Mesenchymal stem cell (in vitro differentiated cells and primary cell): ENCODE measurements around the gene PLCB2.

Experiments
- DNase-seq: peaks from one replicate; pipeline ENCODE4 v3.0.0-alpha.2; 2013
- H2AFZ ChIP-seq: one replicate; pipeline ENCODE4 v1.6.1; 2013; ENCODE audit warnings: low read depth, mild to moderate bottlenecking, control low read depth, inconsistent platforms, low read length, moderate library complexity
- H2AK5ac ChIP-seq: 2 replicates; pipeline ENCODE4 v1.6.1; 2013; ENCODE audit warnings: low read length, moderate library complexity, mild to moderate bottlenecking, inconsistent platforms; ENCODE audit not compliant: severe bottlenecking
- H2BK120ac ChIP-seq: one replicate; pipeline ENCODE4 v1.6.1; 2013; ENCODE audit warnings: low read depth, mild to moderate bottlenecking, inconsistent platforms, low read length, moderate library complexity
- H2BK12ac ChIP-seq, 2 experiments: one replicate each; pipeline ENCODE4 v1.6.1; 2013; ENCODE audit warnings: inconsistent platforms in 2 of 2, low read length in 2 of 2, mild to moderate bottlenecking in 2 of 2, moderate library complexity in 2 of 2, control low read depth in 1 of 2
- H2BK15ac ChIP-seq: one replicate; pipeline ENCODE4 v1.6.1; 2013; ENCODE audit warnings: mild to moderate bottlenecking, low read depth, inconsistent platforms; ENCODE audit not compliant: poor library complexity, severe bottlenecking
- H2BK5ac ChIP-seq: 2 replicates; pipeline ENCODE4 v1.6.1; 2013; ENCODE audit warnings: low read depth, mild to moderate bottlenecking, low read length, control low read depth, inconsistent platforms; ENCODE audit not compliant: poor library complexity, severe bottlenecking
- H3K14ac ChIP-seq, 2 experiments: one replicate each; pipeline ENCODE4 v1.6.1; 2013; ENCODE audit warnings: inconsistent platforms in 2 of 2, low read length in 2 of 2, control low read depth in 1 of 2, mild to moderate bottlenecking in 1 of 2, moderate library complexity in 1 of 2
- H3K18ac ChIP-seq, 2 experiments: one replicate each; pipeline ENCODE4 v1.6.1; 2013; ENCODE audit warnings: inconsistent platforms in 2 of 2, low read length in 2 of 2, control low read depth in 1 of 2, low read depth in 1 of 2, mild to moderate bottlenecking in 1 of 2
- H3K23ac ChIP-seq, 2 experiments: one replicate each; pipeline ENCODE4 v1.6.1; 2013; ENCODE audit warnings: inconsistent platforms in 2 of 2, low read length in 2 of 2, mild to moderate bottlenecking in 2 of 2, moderate library complexity in 2 of 2, control low read depth in 1 of 2
- H3K27ac ChIP-seq: 2 replicates; pipeline ENCODE4 v1.5.1; 2013; ENCODE audit warnings: mild to moderate bottlenecking, moderate library complexity, low read length, control low read depth, inconsistent platforms; ENCODE audit not compliant: poor library complexity, severe bottlenecking
- H3K27me3 ChIP-seq, 2 experiments: 2 replicates each; pipeline versions ENCODE4 v1.6.1 to v1.7.0; 2013; ENCODE audit warnings: low read length in 2 of 2, mild to moderate bottlenecking in 2 of 2, moderate library complexity in 2 of 2, control low read depth in 1 of 2, inconsistent platforms in 1 of 2; ENCODE audit not compliant: control insufficient read depth in 1 of 2, insufficient read depth in 1 of 2
- H3K36me3 ChIP-seq, 2 experiments: 2 replicates each; pipeline versions ENCODE4 v1.6.1 to v1.7.0; 2013; ENCODE audit warnings: low read length in 2 of 2, control low read depth in 1 of 2, inconsistent platforms in 1 of 2, low read depth in 1 of 2, mild to moderate bottlenecking in 1 of 2; ENCODE audit not compliant: insufficient read depth in 2 of 2, control insufficient read depth in 1 of 2
- H3K4ac ChIP-seq, 2 experiments: one replicate each; pipeline ENCODE4 v1.6.1; 2013; ENCODE audit warnings: inconsistent platforms in 2 of 2, low read length in 2 of 2, mild to moderate bottlenecking in 2 of 2, moderate library complexity in 2 of 2, control low read depth in 1 of 2, low read depth in 1 of 2
- H3K4me1 ChIP-seq: 2 replicates; pipeline ENCODE4 v1.6.1; 2013; ENCODE audit warnings: low read depth, low read length, control low read depth; ENCODE audit not compliant: control insufficient read depth, insufficient read depth
- H3K4me2 ChIP-seq: 2 replicates; pipeline ENCODE4 v1.6.1; 2013; ENCODE audit warnings: low read length, mild to moderate bottlenecking, inconsistent platforms; ENCODE audit not compliant: poor library complexity, severe bottlenecking
- H3K4me3 ChIP-seq, 2 experiments: 2 replicates each; pipeline versions ENCODE4 v1.5.1 to v1.7.0; 2013; ENCODE audit warnings: low read length in 2 of 2, mild to moderate bottlenecking in 2 of 2, control low read depth in 1 of 2, low read depth in 1 of 2; ENCODE audit not compliant: insufficient read depth in 1 of 2
- H3K79me1 ChIP-seq: replicated peaks from 2 replicates; pipeline ENCODE4 v1.6.1; 2013; ENCODE audit warnings: mild to moderate bottlenecking, control low read depth, low read length, inconsistent platforms; ENCODE audit not compliant: poor library complexity, severe bottlenecking
- H3K9ac ChIP-seq: 2 replicates; pipeline ENCODE4 v1.7.0; 2013; ENCODE audit warnings: mild to moderate bottlenecking, low read length, moderate library complexity
- H3K9me3 ChIP-seq: 2 replicates; pipeline ENCODE4 v1.7.0; 2013; ENCODE audit warnings: mild to moderate bottlenecking, low read length; ENCODE audit not compliant: control insufficient read depth
- H4K8ac ChIP-seq: one replicate; pipeline ENCODE4 v1.6.1; 2013; ENCODE audit warnings: inconsistent platforms, mild to moderate bottlenecking, low read length, moderate library complexity
- H4K91ac ChIP-seq: one replicate; pipeline ENCODE4 v1.6.1; 2013; ENCODE audit warnings: mild to moderate bottlenecking, low read length, inconsistent platforms
- WGBS: methylation state at CpG from one replicate; pipeline ENCODE4 v1.1.7; 2013; ENCODE audit warnings: mixed read lengths; 5-methylcytosine and 5-hydroxymethylcytosine counted together

The PLCB2 gene

DNA sequence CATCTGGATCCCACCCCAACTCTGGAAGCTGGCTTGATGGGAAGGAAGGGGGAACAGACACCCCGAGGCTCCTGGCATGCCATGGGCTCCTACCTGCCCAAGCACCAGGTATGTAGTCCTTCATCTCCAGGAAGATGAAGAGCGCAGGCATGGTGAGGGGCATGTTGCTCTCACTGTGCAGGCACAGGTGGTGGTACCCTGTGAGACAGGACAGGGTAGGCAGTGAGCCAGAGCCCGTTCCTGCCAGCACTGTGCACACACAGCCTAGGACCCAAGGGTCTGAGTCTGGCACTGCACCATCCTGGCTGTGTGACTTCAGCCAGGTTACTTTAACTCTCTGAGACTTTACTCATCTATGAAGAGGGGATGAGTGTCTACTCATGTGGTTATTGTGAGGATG is 15.5 kb downstream of the PLCB2 start:
- Histone ChIP-seq H2BK12ac (peak overlapping the region in 1 of 2 experiments; percentile 18), H3K36me3 (no peaks in the 10 kb centered on the region), H2AFZ (no peak overlapping the region), H4K91ac (no peak overlapping the region), H3K23ac (no peak overlapping the region), H3K79me1 (no peaks in the 10 kb centered on the region), H2BK5ac (no peak overlapping the region), H3K18ac (no peak overlapping the region), H3K9me3 (no peaks in the 10 kb centered on the region), H3K4me1 (peaks cover 19% of the 10 kb centered on the region), H3K4me3 (no peak overlapping the region), H2AK5ac (no peak overlapping the region), H3K4ac (no peak overlapping the region), H3K9ac (no peak overlapping the region), H3K4me2 (no peak overlapping the region), H2BK120ac (no peak overlapping the region), H3K14ac (no peak overlapping the region), H4K8ac (no peak overlapping the region), H3K27ac (no peak overlapping the region), H2BK15ac (no peak overlapping the region), H3K27me3 (peaks cover 73 to 79% of the 10 kb centered on the region in 2 experiments)
- WGBS = 97% methylated on average over 3 of the region's 3 CpGs
- DNase-seq = no peak

DNA sequence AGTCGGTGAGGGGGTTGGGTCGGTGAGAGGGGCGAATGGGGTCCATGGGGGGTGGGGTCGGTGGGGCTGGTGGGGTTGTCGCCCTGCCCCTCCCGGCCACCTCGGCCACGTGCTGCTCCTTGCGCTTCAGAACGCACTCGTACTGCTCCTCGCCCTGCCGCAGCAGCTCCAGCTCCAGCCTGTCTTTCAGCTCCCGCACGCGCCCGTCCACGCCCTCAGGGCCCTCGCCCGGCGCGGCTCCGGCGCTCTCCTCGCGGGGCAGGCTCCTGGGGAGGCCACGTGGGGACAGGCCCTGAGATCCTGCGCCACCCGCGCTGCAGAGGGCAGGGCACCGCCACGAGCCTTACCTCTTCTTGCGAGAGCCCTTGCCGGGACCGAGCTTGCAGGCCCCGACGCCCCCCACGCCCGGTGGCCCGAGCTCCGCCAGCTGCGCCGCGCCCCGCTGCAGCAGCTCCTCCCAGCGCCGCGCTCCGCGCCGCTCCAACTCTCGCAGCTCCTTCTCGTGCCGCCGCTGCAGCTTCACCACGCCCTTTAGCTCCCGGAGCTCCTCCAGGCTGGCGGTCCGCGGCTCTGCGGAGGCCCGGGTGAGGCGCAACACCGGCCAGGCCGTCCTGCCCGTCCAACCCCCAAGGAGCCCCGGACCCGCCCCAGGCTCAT is 16.7 kb downstream of the PLCB2 start:
- Histone ChIP-seq H3K4ac (no peak overlapping the region), H2BK5ac (no peak overlapping the region), H2BK120ac (peak overlapping the region; percentile 36), H3K27me3 (peaks cover 67 to 68% of the 10 kb centered on the region in 2 experiments), H3K14ac (peak overlapping the region in 1 of 2 experiments; percentile 93), H3K23ac (peak overlapping the region; percentile 5 to 53), H3K18ac (peak overlapping the region; percentile 65 to 98), H3K79me1 (no peaks in the 10 kb centered on the region), H3K36me3 (no peaks in the 10 kb centered on the region), H3K9ac (no peak overlapping the region), H2AFZ (peak overlapping the region; percentile 80), H3K27ac (no peak overlapping the region), H2BK12ac (peak overlapping the region in 1 of 2 experiments; percentile 47), H2BK15ac (peak overlapping the region; percentile 50), H3K4me3 (peak overlapping the region; percentile 47 to 63), H2AK5ac (no peak overlapping the region), H4K91ac (peak overlapping the region; percentile 80), H3K9me3 (no peaks in the 10 kb centered on the region), H3K4me2 (peak overlapping the region; percentile 94), H4K8ac (peak overlapping the region; percentile 97), H3K4me1 (peaks cover 24% of the 10 kb centered on the region)
- peak; percentile 71 for DNase-seq
- WGBS = 2% methylated on average over 64 of the region's 68 CpGs

DNA sequence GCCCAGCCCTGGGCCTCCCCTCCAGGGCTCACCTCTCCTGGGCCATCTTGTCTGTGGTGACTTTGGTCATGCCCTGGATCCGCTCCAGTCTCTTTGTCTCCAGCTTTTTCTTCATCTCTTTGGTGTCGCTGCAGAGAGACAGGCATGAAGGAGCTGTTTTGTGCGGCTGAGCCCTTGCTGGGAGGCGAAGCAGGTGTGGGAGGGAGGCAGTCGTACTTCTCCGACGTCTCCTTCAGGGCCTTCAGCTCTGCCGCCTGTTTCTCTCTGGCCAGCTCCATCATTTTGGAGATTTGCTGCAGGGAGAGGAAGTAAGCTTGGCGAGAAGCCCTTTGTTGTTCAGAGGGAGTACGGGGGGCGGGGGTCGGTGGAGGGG is 17.2 kb downstream of the PLCB2 start:
- no peak for DNase-seq
- Histone ChIP-seq H4K8ac (no peak overlapping the region), H2AFZ (no peak overlapping the region)

DNA sequence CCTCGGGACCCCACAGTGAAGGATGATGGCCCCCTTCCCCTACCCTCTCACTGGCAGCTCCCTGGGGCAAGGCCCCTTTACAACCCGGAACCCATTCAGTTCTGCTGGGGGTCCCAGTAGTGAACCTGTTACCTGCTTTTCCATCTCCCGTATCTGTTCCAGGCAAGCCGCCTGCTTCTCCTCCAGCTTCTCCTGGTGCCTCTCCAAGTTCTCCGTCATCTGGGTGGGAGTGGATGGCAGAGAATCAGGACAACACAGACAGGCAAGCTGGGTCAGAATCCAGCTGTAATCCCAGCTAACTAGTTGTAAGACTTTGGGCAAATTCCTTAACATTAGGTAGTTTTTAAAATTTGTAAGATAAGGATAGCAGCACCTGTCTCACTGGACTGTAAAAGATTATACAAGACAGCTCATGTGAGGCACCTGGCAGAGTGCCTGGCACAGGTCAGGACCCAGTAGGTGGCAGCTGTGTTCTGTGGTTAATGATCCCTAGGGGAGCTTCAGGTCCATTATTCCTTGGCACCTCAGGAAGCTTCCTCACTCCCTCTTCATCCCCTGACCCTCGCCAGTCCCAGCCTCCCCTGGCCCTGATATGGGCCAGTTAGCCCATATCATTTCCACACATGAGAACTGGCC is 18.5 kb downstream of the PLCB2 start:
- Histone ChIP-seq H3K27ac (no peak overlapping the region), H2BK12ac (no peak overlapping the region), H2BK120ac (no peak overlapping the region), H3K4ac (no peak overlapping the region), H2BK15ac (no peak overlapping the region), H3K14ac (no peak overlapping the region), H3K27me3 (peaks cover 50 to 51% of the 10 kb centered on the region in 2 experiments), H3K36me3 (no peaks in the 10 kb centered on the region), H3K4me2 (no peak overlapping the region), H3K23ac (no peak overlapping the region), H3K9me3 (no peaks in the 10 kb centered on the region), H4K8ac (no peak overlapping the region), H2AFZ (no peak overlapping the region), H3K79me1 (no peaks in the 10 kb centered on the region), H2AK5ac (no peak overlapping the region), H3K4me3 (no peak overlapping the region), H3K9ac (no peak overlapping the region), H4K91ac (no peak overlapping the region), H3K4me1 (peaks cover 27% of the 10 kb centered on the region), H2BK5ac (no peak overlapping the region), H3K18ac (no peak overlapping the region)
- WGBS = 73% methylated on average over 5 of the region's 6 CpGs
- DNase-seq = no peak

More for the DNA sequence above, 17.2 kb downstream of the PLCB2 start:
- H3K4me3 ChIP-seq = no peak overlapping the region
- H3K4me2 ChIP-seq = no peak overlapping the region
- no peak overlapping the region for H3K27ac ChIP-seq
- no peak overlapping the region for H3K18ac ChIP-seq
- H3K36me3 ChIP-seq = no peaks in the 10 kb centered on the region
- H3K79me1 ChIP-seq = no peaks in the 10 kb centered on the region
- H3K4me1 ChIP-seq = peaks cover 29% of the 10 kb centered on the region
- no peak overlapping the region for H2BK5ac ChIP-seq
- H3K9ac ChIP-seq = no peak overlapping the region
- H2BK12ac ChIP-seq = no peak overlapping the region
- H3K27me3 ChIP-seq = peaks cover 62 to 63% of the 10 kb centered on the region in 2 experiments
- no peak overlapping the region for H3K14ac ChIP-seq
- no peak overlapping the region for H2AK5ac ChIP-seq
- H3K23ac ChIP-seq = no peak overlapping the region
- no peak overlapping the region for H2BK15ac ChIP-seq
- H2BK120ac ChIP-seq = no peak overlapping the region
- no peaks in the 10 kb centered on the region for H3K9me3 ChIP-seq
- no peak overlapping the region for H4K91ac ChIP-seq
- WGBS = 58% methylated on average over 9 of the region's 12 CpGs
- no peak overlapping the region for H3K4ac ChIP-seq
